ENCODE results near the gene MIS18BP1. TPM values are rescaled to one million over a fixed set of nuclear protein-coding genes. Genes with fewer than 3 reads are reported as not detected.

Gene MIS18BP1
- total RNA-seq, 2 experiments from 2014 or later = 20.1 to 20.3 TPM

GRCh38 chr14:45156067-45156466 is 96.9 kb downstream of the MIS18BP1 start:
- no peak for TF ChIP-seq CTCF (IDR thresholded peaks at IDR 0.05)
- H3K27me3 Mint-ChIP-seq = no peaks in the 10 kb centered on the region
- Histone ChIP-seq H3K36me3 (ENCODE audit: insufficient read depth, low read length) (peaks cover 4% of the 10 kb centered on the region), H3K4me3 (ENCODE audit: low read length) (no peak overlapping the region), H3K27me3 (ENCODE audit: control insufficient read depth in 1 of 2, insufficient read depth in 2 of 2, low read length in 2 of 2) (no peaks in the 10 kb centered on the region), H3K4me1 (ENCODE audit: insufficient read depth, low read length) (no peaks in the 10 kb centered on the region), H3K27ac (ENCODE audit: low read depth in 1 of 2, low read length in 2 of 2) (no peak overlapping the region), H3K9me3 (ENCODE audit: control insufficient read depth in 1 of 2, insufficient read depth in 1 of 2, low read length in 2 of 2) (no peaks in the 10 kb centered on the region)
- H3K27ac Mint-ChIP-seq = no peak overlapping the region
- H3K4me1 Mint-ChIP-seq (ENCODE audit: low read depth) = no peaks in the 10 kb centered on the region
- CTCF ChIA-PET = no interaction called here
- peaks cover 18% of the 10 kb centered on the region for H3K36me3 Mint-ChIP-seq (ENCODE audit: low read depth)
- DNase-seq = no peak
- no peak overlapping the region for H3K4me3 Mint-ChIP-seq
- POLR2A ChIA-PET = no interaction called here
- intact Hi-C loops (cut with DNase I, micrococcal nuclease) = no loop called here
- no peaks in the 10 kb centered on the region for H3K9me3 Mint-ChIP-seq
- ATAC-seq (ENCODE audit: poor library complexity) = no peak

Other genes starting within 250 kb of the MIS18BP1 start
- gene PRPF39, start 169.1 kb downstream of the MIS18BP1 start, total RNA-seq = 10 to 100 TPM; 58.9 to 64.3 TPM
- gene FKBP3, start 118.7 kb downstream of the MIS18BP1 start, total RNA-seq = 10 to 100 TPM; 36.0 to 40.2 TPM
- gene FANCM, start 117.3 kb downstream of the MIS18BP1 start, total RNA-seq = 1 to 10 TPM; 6.1 to 8.8 TPM

Data from CD4-positive, alpha-beta T cell (primary cell).